HepG2 (cell line): Measurements from ENCODE around the gene TP53TG5. TPM values are rescaled to one million over a fixed set of nuclear protein-coding genes. Genes with fewer than 3 reads are reported as not detected.

Source experiments
- AHR ChIP-seq: IDR thresholded peaks from 2 replicates; pipeline ENCODE4 v1.6.1; 2018; ENCODE audit warnings: missing genetic modification reagents, missing compliant biosample characterization
- ETV5 ChIP-seq: IDR thresholded peaks from 2 replicates; pipeline ENCODE4 v1.6.1; 2018; ENCODE audit warnings: missing biosample characterization, missing genetic modification reagents, inconsistent platforms, borderline replicate concordance
- FLYWCH1 ChIP-seq: sonication (generic); formaldehyde crosslinking; IDR thresholded peaks from 2 replicates; pipeline ENCODE4 v1.8.1; 2023; ENCODE audit warnings: mild to moderate bottlenecking, missing genetic modification reagents
- HIVEP1 ChIP-seq: sonication (generic); formaldehyde crosslinking; IDR thresholded peaks from 2 replicates; pipeline ENCODE4 v1.4.0; 2020; ENCODE audit warnings: mild to moderate bottlenecking, missing genetic modification reagents
- MYC ChIP-seq: sonication (generic); formaldehyde crosslinking; IDR thresholded peaks from 2 replicates; pipeline ENCODE4 v1.9.0; 2021; ENCODE audit warnings: missing genetic modification reagents, borderline replicate concordance
- PAF1 ChIP-seq: IDR thresholded peaks from 2 replicates; pipeline ENCODE4 v1.6.1; 2016; ENCODE audit warnings: missing genetic modification reagents, missing compliant biosample characterization
- SAP130 ChIP-seq: IDR thresholded peaks from 2 replicates; pipeline ENCODE4 v1.6.1; 2016; ENCODE audit warnings: low read depth
- SP1 ChIP-seq, 2 experiments: fragments of 450-650 bp in 1 of 2; sonication (generic) in 1 of 2; formaldehyde crosslinking in 1 of 2; IDR thresholded peaks; 2 replicates each; pipeline versions ENCODE4 v1.4.0 to v1.6.1; 2016 to 2020; ENCODE audit warnings: missing genetic modification reagents in 1 of 2
- SRSF1 ChIP-seq: fragments of 200-400 bp; formaldehyde crosslinking; optimal IDR thresholded peaks from 2 replicates; pipeline ENCODE3; 2017; ENCODE audit warnings: mild to moderate bottlenecking, low read depth, low read length, moderate library complexity
- SRSF9 ChIP-seq: fragments of 200-400 bp; formaldehyde crosslinking; IDR thresholded peaks from 2 replicates; pipeline ENCODE4 v1.6.1; 2018; ENCODE audit warnings: borderline replicate concordance, mild to moderate bottlenecking, low read depth, low read length; ENCODE audit not compliant: insufficient read depth, poor library complexity, severe bottlenecking
- STAT5B ChIP-seq: sonication (generic); formaldehyde crosslinking; IDR thresholded peaks from 2 replicates; pipeline ENCODE4 v1.4.0; 2020; ENCODE audit warnings: missing genetic modification reagents
- TBX2 ChIP-seq: sonication (generic); formaldehyde crosslinking; IDR thresholded peaks from 2 replicates; pipeline ENCODE4 v1.5.0; 2020; ENCODE audit warnings: missing genetic modification reagents, mild to moderate bottlenecking, borderline replicate concordance
- U2AF2 ChIP-seq: fragments of 200-400 bp; formaldehyde crosslinking; IDR thresholded peaks from 2 replicates; pipeline ENCODE4 v1.6.1; 2017; ENCODE audit warnings: low read depth, mild to moderate bottlenecking, low read length
- ZFP36L2 ChIP-seq: sonication (generic); formaldehyde crosslinking; IDR thresholded peaks from 2 replicates; pipeline ENCODE4 v1.4.0; 2020; ENCODE audit warnings: missing genetic modification reagents
- ZIK1 ChIP-seq: sonication (generic); formaldehyde crosslinking; IDR thresholded peaks from 2 replicates; pipeline ENCODE4 v1.5.0; 2020; ENCODE audit warnings: mild to moderate bottlenecking, low read depth, missing genetic modification reagents, borderline replicate concordance
- ZMYM4 ChIP-seq: sonication (generic); formaldehyde crosslinking; IDR thresholded peaks from 2 replicates; pipeline ENCODE4 v1.8.1; 2023; ENCODE audit warnings: mild to moderate bottlenecking, missing genetic modification reagents
- ZNF138 ChIP-seq: sonication (generic); formaldehyde crosslinking; IDR thresholded peaks from 2 replicates; pipeline ENCODE4 v1.5.0; 2020; ENCODE audit warnings: mild to moderate bottlenecking, low read depth, missing genetic modification reagents
- ZNF567 ChIP-seq: sonication (generic); formaldehyde crosslinking; IDR thresholded peaks from 2 replicates; pipeline ENCODE4 v1.8.1; 2023; ENCODE audit warnings: mild to moderate bottlenecking, missing genetic modification reagents, borderline replicate concordance
- ZNF75D ChIP-seq: sonication (generic); formaldehyde crosslinking; IDR thresholded peaks from 2 replicates; pipeline ENCODE4 v1.8.1; 2023; ENCODE audit warnings: missing genetic modification reagents, mild to moderate bottlenecking, borderline replicate concordance
- ZNF780A ChIP-seq: sonication (generic); formaldehyde crosslinking; IDR thresholded peaks from 2 replicates; pipeline ENCODE4 v1.8.0; 2022; ENCODE audit warnings: mild to moderate bottlenecking, missing genetic modification reagents, moderate library complexity
- ZNF850 ChIP-seq: sonication (generic); formaldehyde crosslinking; conservative IDR thresholded peaks from 2 replicates; pipeline ENCODE4 v1.9.0; 2021; ENCODE audit warnings: mild to moderate bottlenecking, missing genetic modification reagents
- polyA plus RNA-seq, 8 experiments: library from polyadenylated mRNA; depleted of rRNA in 3 of 8; stranded (reverse) in 7 of 8; unstranded in 1 of 8; fragments of >200 nt; fragmentation: Illumina TruSeq in 4 of 8; extraction: Trizol in 4 of 8; gene quantifications; 2 replicates each; pipeline versions ENCODE4 v1.2.1 to v1.2.3, GENCODE V29; 2011 to 2016; ENCODE audit warnings: low read depth in 4 of 8, missing spikeins in 1 of 8, mixed read lengths in 1 of 8; ENCODE audit not compliant: insufficient read depth in 1 of 8
- total RNA-seq, 5 experiments: library from RNA; depleted of rRNA; stranded (reverse); fragments of >200 nt; fragmentation: Illumina TruSeq; extraction: Trizol; gene quantifications; 2 replicates each; pipeline ENCODE4 v1.2.3, GENCODE V29; 2016; ENCODE audit warnings: low read depth in 1 of 5
- TF ChIP-seq, protein P1 (sequence below): sonication (generic); formaldehyde crosslinking; IDR thresholded peaks from 2 replicates; pipeline ENCODE4 v1.8.1; 2022; ENCODE audit warnings: mild to moderate bottlenecking, missing genetic modification reagents
- TF ChIP-seq, protein P2 (sequence below): sonication (generic); formaldehyde crosslinking; IDR thresholded peaks from 2 replicates; pipeline ENCODE4 v1.5.0; 2020; ENCODE audit warnings: missing genetic modification reagents
- TF ChIP-seq, protein P3 (sequence below): sonication (generic); formaldehyde crosslinking; IDR thresholded peaks from 2 replicates; pipeline ENCODE4 v1.5.0; 2020; ENCODE audit warnings: mild to moderate bottlenecking, missing genetic modification reagents, borderline replicate concordance

The TP53TG5 gene
- total and polyA plus RNA-seq, 2 of the 13 experiments (the other 11 are each of a cell fraction or from before 2014, with no cell fraction given): 0.11 TPM; not detected in 1

DNA sequence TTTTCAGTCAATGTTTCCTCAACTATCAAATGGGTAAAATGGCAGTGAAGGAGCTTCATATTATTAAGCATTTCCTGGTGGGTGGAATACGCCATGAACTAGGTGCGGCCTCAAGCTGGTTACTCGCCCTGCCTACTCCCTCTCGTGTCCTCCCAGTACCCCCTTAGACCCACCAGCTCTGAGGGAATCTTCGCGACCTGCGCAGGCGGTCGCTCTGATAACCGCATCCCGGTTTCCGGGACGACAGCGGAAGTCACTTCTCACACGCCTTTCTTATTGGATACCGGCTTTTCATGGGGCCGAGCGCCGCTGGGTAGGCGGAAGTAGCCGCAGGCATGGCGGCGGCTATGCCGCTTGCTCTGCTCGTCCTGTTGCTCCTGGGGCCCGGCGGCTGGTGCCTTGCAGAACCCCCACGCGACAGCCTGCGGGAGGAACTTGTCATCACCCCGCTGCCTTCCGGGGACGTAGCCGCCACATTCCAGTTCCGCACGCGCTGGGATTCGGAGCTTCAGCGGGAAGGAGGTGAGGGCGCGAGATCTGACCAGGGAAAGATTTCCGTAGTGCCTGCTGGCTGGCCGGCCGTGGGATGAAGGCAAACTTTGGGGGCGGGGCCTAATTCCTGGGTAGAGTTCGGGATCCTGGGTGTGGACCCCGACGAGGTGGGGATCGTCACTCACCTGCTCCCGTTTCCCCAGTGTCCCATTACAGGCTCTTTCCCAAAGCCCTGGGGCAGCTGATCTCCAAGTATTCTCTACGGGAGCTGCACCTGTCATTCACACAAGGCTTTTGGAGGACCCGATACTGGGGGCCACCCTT, 37.9 kb upstream of the TP53TG5 start, which contains the start of gene PIGT (continued):
- TF ChIP-seq ZNF75D (no peak), ZNF138 (peak; percentile 83), ETV5 (CRISPR knock-in tag) (peak; percentile 79), SRSF9 (no peak), MYC (CRISPR knock-in tag) (peak; percentile 92; the same call in 1 of the 2 replicates), SAP130 (CRISPR knock-in tag) (peak; percentile 99), ZIK1 (CRISPR knock-in tag) (peak; percentile 93), ZMYM4 (CRISPR knock-in tag) (peak; percentile 95), ZNF567 (CRISPR knock-in tag) (peak; percentile 98), TBX2 (CRISPR knock-in tag) (peak; percentile 94), ZNF780A (peak; percentile 85), HIVEP1 (CRISPR knock-in tag) (peak; percentile 88), FLYWCH1 (CRISPR knock-in tag) (no peak), ZFP36L2 (CRISPR knock-in tag) (no peak), PAF1 (CRISPR knock-in tag) (no peak), AHR (CRISPR knock-in tag) (peak; percentile 77; the same call in 1 of the 2 replicates), ZNF850 (CRISPR knock-in tag) (peak; percentile 61; the same call in 1 of the 2 replicates), STAT5B (CRISPR knock-in tag) (peak; percentile 53; the same call in 1 of the 2 replicates), U2AF2 (no peak; the same call in 1 of the 2 replicates), SP1 (IDR thresholded peaks at IDR 0.05) (no peak), SP1 (CRISPR knock-in tag; IDR thresholded peaks at IDR 0.05) (no peak; the same call in 1 of the 2 replicates), SRSF1 (peak; percentile 97)
- TF ChIP-seq, protein P1, sequence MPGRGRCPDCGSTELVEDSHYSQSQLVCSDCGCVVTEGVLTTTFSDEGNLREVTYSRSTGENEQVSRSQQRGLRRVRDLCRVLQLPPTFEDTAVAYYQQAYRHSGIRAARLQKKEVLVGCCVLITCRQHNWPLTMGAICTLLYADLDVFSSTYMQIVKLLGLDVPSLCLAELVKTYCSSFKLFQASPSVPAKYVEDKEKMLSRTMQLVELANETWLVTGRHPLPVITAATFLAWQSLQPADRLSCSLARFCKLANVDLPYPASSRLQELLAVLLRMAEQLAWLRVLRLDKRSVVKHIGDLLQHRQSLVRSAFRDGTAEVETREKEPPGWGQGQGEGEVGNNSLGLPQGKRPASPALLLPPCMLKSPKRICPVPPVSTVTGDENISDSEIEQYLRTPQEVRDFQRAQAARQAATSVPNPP (CRISPR knock-in tag): peak; percentile 63; the same call in 1 of the 2 replicates
- TF ChIP-seq, protein P2, sequence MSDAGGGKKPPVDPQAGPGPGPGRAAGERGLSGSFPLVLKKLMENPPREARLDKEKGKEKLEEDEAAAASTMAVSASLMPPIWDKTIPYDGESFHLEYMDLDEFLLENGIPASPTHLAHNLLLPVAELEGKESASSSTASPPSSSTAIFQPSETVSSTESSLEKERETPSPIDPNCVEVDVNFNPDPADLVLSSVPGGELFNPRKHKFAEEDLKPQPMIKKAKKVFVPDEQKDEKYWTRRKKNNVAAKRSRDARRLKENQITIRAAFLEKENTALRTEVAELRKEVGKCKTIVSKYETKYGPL (CRISPR knock-in tag): peak; percentile 58; the same call in 1 of the 2 replicates
- TF ChIP-seq, protein P3, sequence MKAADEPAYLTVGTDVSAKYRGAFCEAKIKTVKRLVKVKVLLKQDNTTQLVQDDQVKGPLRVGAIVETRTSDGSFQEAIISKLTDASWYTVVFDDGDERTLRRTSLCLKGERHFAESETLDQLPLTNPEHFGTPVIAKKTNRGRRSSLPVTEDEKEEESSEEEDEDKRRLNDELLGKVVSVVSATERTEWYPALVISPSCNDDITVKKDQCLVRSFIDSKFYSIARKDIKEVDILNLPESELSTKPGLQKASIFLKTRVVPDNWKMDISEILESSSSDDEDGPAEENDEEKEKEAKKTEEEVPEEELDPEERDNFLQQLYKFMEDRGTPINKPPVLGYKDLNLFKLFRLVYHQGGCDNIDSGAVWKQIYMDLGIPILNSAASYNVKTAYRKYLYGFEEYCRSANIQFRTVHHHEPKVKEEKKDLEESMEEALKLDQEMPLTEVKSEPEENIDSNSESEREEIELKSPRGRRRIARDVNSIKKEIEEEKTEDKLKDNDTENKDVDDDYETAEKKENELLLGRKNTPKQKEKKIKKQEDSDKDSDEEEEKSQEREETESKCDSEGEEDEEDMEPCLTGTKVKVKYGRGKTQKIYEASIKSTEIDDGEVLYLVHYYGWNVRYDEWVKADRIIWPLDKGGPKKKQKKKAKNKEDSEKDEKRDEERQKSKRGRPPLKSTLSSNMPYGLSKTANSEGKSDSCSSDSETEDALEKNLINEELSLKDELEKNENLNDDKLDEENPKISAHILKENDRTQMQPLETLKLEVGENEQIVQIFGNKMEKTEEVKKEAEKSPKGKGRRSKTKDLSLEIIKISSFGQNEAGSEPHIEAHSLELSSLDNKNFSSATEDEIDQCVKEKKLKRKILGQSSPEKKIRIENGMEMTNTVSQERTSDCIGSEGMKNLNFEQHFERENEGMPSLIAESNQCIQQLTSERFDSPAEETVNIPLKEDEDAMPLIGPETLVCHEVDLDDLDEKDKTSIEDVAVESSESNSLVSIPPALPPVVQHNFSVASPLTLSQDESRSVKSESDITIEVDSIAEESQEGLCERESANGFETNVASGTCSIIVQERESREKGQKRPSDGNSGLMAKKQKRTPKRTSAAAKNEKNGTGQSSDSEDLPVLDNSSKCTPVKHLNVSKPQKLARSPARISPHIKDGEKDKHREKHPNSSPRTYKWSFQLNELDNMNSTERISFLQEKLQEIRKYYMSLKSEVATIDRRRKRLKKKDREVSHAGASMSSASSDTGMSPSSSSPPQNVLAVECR (CRISPR knock-in tag): peak; percentile 99
